HS-27A (cell line): Measurements from ENCODE around the gene DFFB.
"Not testable (repeated sequence)": the region's sequence is repeated elsewhere in the genome, so short reads cannot be mapped to it uniquely, and the experiment has no call there.

Source experiments
- DNase-seq: peaks from one replicate; pipeline ENCODE4 v3.0.0-alpha.2; 2012; ENCODE audit warnings: low read depth, missing footprints

The DFFB gene

DNA sequence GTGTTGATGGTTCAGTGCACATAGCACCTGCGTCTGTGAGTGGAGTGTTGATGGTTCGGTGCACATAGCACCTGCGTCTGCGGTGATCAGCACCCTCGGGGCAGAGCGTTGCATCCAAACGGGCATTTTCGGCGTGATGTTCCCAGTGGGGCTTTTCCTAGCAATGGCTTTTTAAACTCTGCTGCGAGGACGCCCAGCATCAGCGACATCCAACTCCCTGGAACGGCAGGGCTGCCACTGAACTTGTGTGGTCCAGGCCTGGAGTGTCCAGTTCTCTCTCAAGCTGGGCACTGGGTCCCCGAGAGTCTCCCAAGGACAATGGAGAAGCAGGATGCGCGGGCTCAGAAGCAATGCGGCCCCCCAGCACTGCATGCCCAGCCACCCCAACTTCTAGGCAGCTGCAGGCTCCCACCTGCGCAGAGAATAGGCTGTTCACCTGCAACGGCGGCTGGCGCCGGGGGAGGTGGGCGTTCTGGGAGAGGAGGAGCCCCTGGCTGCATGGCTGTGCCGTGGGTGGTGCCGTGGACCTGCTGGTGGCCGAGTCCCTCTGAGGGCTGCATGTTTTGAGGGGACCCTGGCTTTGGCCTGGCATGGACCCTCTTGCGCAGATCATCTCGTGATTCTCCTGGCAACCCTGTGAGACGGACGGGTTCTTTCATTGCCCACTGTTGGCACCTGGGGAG lies 52.9 kb downstream of the DFFB start:
- no peak for DNase-seq

DNA sequence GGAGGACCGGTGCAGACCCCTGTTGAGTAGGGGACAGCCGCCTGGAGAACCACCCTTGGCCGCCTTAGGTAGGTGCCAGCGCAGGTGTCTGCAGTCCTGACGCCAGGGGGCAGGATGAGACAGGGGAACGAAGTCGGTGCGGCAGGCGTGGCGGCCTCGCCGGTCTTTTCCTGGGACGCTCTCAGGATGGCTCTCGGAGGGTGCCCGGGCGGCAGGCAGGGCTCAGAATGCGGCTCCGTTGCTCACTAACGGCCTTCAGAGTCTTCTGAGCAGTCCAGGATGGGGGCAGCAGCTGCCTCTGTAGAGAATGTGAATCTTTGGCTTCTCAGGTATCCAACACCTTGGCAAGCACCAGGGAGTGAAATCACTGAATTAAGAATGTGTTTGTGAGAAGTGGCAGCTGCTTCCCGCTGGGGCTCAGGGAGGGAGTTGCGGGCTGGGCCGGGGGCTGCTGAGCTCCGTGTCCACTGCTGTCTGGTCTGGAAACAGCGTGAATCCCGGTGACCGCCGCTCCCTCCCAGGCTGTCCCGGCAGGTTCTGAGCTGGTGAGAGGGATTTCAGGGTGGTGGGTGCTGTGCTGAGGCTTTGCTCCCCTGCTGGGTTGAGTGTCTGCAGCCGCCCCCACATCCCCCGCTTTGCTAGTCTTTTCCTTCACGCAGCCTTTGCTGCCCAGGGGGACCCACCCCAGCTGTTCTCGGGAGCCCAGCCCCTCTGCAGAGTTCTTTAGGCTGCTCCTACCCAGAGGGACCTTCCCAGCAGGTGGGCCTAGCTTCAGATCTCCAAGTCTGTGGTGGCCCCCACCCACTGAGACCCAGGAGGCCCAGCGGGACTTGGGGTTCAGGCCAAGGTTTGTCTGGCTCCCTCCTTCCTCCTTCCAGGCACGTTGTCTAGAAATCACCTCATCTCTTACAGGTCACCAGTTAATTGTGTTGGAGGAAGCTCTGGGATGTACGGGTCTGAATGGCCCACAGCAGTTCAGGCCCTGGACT lies 53.9 kb downstream of the DFFB start:
- DNase-seq: no peak

DNA sequence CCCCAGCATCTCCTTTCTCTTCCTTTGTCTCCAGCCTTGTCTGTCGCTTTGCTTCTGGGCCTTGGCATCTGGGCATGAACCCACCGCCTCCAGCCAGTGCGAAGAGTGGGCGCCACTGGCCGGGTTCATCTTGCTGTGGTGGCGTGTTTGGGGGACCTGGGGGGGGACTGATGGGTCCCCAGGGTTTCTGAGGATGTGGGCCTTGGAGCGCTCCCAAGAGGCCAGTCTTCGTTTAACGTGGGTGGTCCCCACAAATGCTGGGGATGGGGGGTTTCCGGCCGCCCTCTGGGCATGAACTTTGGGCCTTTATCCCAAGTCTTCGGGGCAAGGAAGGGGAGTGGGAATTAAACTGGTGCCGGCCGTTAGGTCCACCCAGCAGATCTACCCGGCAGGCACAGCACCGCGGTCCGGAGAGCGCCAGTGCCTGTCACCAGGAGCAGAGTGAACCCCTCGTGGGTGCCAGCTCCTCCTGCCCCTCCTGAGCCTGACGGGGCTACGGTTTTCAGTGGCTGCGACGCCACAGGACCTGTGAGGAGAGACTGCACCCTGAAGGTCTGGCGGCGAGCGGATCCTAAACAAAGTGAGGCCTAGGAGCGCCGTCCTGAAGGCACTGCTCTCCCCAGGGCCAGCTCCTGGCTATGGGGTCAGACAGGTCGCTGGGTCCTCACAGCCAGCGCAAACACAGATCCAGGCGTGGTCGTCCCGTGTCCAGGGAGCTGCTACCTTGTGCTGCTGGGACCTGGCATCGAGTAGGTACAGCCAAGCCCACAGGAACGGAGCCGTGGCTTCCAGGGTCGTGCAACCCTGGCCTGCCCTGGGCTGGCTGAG lies 54.9 kb downstream of the DFFB start:
- DNase-seq: no peak

DNA sequence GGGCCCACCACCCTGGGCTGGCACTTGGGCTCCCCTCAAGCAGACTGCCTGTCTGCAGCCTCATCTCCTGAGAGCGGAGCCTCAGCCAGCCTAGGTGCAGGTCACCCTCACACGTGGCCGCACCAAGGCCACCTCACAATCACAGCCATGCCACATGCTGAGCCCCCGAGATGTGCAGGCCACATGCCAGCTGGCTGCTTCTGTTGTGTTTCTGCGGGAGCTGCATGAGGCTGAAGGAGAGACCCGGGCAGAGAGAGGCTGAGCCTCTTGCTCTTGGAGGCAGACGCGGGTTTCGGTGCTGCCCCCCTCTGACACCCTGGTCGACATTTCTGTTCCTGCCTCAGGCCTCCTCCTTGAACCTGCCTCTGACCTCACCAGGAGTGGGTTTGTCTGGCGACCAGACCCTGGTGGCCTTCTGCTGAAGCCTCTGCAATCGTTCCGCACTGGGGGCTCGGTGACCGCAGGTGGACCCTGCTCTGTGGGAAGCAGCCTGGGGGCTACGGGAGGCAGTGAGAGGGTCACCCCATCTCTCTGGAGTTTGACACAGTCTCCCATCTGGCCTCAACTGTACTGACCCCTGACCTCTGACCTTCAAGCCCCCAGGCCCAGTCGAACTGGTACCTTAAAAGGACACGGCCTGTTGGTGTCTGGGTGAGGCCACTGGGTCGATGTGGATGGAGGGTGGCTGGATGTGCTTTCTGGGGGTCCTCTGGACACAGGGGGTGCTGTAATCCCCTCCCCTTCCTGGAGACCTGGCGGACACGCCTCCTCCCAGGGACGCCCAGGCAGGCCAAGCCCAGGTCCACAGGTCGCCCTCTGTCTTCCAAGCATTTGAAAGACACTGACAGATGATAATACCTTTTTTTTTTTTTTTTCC lies 55.8 kb downstream of the DFFB start:
- DNase-seq: no peak

DNA sequence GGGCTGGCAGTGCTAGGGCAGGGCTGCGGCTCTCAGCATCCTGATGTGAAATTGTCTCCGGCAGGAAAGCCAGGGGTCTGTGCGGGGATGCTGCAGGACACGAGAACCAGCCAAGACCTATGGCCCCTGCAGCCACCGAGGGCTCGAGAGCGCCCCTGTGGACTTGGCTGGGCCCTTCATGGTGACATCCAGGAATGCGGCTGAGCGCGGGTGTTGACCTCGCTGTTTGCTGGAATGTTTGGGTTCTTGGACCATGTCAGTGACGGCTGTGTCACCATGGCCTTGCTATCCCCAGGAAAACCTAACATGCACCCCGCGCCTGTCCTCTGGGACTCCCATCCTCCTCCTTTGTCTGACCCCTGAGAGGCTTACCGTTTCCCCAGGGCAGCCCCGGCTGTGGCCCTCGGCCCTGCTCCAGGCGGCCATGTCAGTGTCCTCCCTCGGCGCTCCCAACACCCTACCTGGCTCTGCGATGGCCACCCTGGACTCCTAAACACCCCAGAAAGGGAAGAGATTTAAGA lies 57.1 kb downstream of the DFFB start:
- no peak for DNase-seq

DNA sequence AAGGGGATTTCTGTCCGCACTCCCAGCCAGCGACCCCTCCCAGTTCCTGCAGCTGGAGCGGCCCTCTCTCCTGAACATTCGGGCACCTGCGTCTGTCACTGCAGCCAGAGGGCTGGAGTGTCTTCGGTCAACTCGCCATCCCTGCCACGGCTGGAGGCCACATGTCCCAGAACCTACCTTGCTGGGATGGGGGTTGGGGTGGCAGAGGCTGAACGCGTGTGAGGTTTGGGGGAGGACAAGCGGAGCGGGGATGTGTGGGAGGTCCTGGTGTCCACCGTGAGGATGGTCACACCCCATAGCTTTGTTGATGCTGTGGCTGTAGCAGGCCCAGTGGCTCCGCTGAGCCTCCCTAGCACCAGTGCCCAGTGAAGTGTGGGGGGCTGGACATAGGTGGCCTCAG lies 57.6 kb downstream of the DFFB start:
- DNase-seq: no peak

DNA sequence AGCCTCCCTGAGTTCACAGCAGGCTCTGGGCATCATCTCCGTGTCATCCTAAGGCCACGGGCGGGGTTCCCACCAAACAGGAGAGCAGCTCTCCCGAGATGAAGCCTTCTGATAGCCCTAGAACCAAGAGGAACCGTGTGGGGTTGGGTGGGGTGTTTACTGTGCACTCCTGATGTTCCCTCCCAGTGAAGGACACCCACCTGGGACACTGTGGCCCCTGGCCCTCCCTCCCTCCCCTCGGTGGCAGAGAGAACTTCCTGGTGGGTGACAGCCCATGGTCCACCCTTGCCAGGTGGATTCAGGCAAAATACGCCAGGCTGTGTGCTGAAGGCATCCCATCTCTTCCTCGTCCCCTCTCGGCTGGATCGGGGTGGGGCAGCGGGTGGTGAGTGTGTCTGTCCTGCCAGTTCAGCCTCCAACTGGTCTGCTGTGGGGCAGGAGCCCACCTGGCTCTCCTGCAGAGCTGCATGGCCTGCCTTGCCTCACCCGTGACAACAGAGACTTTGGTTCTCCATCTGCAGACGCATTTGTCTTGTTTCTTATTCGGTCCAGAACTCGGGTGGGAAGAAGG lies 58.4 kb downstream of the DFFB start:
- no peak for DNase-seq

DNA sequence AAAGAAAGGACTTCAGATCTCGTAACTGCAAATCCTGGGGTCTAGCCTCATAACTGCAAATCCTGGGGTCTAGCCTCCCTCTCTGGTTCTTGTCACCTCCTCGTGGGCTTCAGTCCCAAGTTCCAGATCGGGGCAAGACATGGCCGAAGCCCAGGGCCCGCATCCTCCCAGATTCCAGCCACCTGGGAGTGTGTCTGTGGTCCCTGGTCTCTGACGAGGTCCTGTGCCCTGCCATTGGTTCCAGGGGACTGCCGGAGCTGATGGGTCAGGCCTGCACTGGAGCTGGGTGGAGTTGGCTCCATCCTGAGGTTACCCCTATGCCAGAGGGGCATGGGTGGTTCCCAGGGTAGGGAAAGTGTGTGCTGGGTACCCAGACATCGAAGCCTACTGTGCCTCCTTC lies 60.5 kb downstream of the DFFB start:
- DNase-seq: no peak

DNA sequence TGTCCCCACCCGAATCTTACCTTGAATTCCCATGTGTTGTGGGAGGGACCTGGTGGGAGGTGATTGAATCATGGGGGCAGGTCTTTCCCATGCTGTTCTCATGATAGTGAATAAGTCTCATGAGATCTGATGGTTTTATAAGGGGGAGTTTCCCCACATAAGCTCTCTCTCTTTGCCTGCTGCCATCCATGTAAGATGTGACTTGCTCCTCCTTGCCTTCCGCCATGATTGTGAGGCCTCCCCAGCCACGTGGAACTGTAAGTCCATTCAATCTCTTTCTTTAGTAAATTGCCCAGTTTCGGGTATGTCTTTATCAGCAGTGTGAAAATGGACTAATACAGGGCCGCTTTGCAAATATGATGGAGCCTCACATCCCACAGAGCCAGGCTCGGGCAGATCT lies 61.1 kb downstream of the DFFB start:
- DNase-seq: not testable (repeated sequence)

DNA sequence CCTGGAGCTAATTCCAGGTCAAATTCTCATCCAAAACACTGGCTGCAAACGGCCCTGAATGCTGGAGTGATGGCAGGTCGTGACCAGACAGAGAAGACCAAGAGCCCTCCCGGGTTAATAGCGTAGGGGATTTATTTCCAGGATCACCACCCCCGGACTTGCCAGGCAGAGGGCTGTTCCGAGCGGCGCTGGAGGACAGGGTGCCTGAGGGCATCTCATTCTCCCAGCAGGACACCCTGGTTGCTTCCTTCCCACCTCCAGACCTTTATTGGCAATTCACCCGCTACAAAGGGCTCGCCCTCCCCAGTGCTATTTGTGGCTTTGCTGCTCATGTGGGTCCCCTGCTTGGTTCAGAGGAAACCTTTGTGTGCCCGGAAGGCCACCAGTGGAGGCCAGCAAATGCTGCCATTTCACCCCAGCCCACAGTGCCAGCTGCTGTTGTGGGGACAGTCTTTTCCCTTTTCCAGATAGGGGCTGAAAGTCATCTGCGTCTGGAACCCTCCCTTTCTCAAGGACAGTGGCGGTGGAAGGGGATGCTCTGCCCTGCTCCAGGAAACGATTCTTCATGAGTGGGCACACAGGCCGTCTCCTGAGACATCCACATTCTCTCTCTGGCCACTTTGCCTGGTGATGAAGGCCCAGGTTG lies 61.8 kb downstream of the DFFB start:
- DNase-seq: no peak

DNA sequence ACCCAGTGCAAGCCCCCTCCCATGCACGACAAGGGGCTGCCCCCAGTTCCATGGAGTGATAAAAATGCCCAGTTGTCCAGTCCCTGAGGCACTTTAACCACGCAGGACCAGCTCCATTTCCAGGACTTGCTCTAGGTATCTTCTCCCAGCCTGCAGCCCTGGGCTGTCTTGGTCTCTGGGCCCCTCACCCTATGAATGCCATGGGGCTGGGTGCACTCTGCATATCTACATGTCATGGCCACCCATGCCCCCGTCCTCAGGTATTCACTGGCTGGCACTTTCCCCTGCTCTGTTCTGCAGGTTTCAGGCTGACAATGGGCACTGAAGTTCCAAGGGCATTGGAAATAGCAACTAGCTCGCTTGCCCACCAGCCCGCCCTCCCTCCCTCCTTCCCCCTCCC lies 62.4 kb downstream of the DFFB start:
- DNase-seq: no peak

DNA sequence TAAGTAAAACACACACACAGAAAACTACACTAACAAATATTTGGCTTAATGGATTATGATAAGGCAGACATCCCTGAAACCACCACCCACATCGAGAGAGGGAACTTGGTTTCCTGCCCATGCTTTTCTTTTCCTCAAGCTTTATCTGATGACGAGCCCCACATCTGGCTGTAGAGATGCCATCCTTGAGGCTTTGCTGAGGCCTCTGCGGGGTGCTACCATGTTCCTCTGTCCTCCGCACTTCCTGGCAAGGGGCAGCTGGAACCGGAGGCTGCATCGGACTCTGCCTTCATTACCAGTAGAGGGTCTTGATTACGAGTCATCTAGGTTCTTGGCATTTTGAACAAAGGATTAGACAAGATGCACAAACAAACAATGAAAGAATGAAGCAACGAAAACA lies 64.5 kb downstream of the DFFB start:
- DNase-seq: no peak

DNA sequence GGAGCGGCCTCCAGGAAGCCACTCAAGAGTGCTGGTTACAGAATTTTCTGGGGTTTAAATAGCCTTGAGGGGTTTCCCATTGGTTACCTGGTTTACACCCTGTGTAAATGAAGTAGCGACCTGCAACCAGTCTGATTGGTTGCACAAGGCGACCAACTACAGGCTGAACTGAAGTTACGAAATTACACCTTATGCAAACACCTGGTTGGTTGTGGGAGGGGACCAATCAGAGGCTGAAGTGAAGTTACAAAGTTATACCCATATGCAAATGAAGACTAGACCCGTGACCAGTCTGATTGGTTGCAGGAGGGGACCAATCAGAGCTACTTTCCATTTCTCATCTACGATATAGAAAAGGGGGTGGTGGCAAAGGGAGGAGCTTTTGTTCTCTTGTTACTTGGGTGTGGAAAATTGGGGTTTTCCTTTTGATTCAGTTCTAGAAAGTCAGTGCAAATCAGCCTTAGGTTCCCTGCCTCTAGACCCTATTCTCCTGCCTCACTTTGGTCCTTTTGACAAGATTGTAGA lies 65.0 kb downstream of the DFFB start:
- no peak for DNase-seq

DNA sequence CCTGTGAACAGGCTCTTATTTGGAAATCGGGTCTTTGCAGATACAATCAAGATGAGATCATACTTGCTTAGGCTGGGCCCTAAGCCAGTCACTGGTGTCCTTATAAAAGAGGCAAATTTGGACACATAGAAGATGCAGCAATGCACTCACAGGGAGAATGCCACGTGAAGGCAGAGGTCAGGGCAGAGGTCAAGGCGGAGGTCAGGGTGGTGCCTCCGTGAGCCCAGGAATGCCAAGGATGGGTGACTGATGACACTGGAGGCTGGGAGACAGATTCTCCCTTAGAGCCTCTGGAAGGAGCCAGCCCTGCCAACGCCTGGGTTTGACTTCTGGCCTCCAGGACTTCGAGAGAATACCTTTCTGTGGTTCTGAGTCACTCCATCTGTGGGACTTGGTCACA lies 65.6 kb downstream of the DFFB start:
- DNase-seq: no peak

DNA sequence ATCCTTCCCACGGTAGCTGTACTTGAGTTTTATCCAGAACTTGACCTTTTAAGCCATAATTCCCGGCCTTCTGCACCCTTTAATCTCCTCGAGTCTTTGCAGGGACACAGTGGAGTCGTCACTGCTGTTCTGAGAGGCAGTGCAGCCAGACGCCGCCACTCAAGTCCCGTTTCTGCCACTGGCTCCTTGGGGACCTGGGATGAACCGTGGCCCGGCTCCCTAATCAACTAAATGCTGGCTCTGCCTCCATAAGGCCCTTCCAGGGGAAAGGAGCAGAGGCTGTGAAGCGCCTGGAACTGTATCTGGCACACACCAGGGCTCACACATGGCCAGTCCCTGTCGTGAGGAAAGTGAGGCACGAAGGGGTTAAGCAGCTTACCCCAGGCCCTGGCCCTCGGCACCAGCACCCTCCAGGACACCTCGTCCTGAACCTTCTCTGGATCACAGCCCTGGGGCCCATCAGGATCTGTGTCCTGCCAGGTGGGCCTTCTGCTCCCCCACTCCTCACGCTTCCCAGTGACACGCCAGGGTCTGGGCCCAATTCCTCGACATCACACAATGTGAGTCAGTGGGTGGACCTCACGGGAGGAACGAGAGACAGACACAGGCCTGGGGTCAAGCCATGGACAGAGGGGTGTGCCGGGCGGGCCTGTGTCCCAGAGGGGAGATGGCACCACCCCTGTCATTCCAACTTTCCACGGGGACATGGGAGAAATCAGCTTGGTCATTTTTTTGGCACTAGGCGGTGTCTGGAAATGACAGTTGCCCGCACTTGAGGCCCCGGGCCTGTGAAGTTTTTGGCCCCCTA lies 66.3 kb downstream of the DFFB start:
- DNase-seq: no peak

DNA sequence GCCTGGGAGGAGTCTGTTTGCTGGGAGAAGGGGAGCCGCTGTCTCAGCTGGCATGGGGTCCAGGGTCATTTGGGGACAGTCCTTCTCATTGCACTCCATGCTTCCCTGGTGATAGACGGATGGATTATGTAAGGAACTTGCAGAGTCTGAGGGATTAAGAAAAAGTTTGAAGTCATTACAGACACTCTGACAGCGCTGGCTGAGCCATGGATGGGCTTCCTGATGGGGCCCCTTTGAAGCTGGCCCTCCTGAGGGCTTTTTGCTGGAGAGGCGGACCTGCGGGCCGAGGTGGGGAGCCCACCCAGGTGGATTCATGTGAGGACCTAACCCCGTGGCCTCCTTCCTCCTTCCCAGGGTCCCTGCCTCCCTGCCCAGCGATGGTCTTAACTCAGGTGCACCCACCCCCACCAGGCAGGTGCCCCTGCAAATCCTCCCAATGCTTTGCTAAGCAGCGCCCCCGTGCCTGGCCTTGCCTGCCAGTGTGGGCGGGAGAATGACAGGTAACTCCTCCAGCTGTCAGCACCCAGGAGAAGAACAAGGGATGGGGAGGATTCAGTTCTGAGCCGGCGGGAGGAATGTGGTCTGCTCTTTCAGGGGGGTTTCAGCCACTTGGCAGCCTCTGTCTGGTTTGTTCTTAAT lies 67.0 kb downstream of the DFFB start:
- no peak for DNase-seq

DNA sequence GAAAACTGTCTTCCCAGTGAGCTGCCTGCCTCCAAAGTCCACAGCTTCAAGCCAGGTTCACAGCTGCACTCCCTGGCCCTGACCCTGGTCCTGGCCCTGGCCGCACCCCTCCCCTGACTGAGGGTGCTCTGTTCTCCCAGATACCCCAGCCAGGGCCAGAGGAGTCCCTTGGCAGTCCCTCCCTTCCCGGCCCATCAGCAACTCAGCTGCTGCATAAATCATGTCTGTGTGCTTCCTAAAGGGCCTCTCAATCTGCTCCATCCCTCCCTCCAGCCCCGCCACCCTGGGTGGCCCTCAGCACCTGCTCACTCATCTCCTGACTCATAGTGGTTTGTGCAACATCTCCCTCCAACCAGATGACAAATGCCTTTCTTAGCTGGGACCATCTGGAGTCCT lies 67.5 kb downstream of the DFFB start:
- DNase-seq: no peak

DNA sequence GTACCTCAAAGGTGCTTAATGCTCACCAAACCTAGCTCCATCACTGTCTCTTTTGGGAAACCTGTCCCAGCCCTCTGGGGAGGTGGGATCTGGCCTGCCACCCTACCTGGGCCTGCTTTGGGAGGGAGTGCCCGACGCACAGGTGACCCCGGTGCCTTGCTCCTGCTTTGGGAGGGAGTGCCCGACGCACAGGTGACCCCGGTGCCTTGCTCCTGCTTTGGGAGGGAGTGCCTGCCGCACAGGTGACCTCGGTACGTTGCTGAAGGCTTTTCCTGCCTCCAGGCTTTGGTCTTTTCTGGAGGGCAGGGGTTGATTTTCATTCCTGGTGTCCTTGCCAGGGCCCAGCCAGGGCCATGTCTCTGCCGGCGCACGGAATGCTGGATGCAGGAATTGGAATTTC lies 68.0 kb downstream of the DFFB start:
- no peak for DNase-seq

DNA sequence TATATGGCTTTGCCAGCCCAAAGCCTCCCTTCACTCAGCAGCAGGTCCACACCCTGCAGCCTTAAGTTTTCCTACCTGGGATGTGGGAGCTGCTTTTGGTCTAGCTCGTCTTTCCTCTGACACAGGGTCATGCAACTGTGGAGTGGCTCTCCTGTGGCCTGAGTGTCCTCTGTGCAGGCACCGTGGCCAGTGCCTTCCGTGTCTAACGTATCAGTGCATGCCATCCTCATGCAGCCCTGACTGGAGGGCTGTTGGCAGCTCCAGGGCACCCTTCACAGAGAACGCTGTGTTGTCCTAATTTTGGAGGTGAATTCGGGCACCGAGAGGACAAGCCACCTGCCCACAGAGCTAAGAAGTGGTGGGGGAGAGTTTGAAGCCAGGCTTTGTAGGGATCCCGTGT lies 68.5 kb downstream of the DFFB start:
- DNase-seq: no peak
